Ramos (cell line): ENCODE results near the gene B3GLCT.
"Not testable (repeated sequence)": the region's sequence is repeated elsewhere in the genome, so short reads cannot be mapped to it uniquely, and the experiment has no call there.

Source experiments
- in situ Hi-C: fragments of 300-500 bp; cut with MboI; formaldehyde crosslinking; loops from one replicate; pipeline ENCODE4 v1.14.3; 2022; ENCODE audit warnings: low sequenced_read_pairs; ENCODE audit not compliant: unreplicated experiment

B3GLCT gene

DNA sequence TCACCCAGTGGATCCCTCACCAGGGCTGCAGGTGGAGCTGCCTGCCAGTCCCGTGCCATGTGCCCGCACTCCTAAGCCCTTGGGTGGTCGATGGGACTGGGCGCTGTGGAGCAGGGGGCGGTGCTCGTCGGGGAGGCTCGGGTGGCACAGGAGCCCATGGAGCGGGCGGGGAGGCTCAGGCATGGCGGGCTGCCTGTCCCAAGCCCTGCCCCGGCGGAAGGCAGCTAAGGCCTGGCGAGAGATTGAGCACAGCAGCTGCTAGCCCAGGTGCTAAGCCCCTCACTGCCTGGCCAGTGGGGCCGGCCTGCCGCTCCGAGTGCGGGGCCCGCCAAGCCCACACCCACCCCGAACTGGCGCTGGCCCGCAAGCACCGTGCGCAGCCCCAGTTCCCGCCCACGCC is 16.8 kb upstream of the B3GLCT start:
- in situ Hi-C loops = no loop called here

DNA sequence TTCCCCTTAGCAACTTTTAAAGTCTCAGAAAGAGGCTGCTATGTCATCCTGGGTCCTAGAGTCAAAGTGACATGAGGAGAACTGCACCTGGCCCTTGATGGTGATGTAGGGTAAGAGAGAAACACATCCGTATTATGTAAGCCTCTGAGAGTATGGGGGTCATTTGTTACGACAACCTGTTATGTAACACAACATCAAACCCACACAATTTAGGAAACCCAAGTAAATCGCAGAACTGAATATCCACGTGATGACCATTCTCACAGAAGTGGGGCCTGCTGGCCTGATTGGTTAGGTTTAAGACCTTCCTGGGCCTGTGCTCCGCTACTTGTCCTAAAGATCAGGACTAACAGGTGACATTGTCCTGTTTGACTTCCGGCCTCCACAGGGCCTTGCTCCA is 15.3 kb upstream of the B3GLCT start:
- in situ Hi-C loops = no loop called here

- in situ Hi-C loops = no loop called here
Measured at GRCh38 chr13:31184981-31185645, 14.7 kb upstream of the B3GLCT start.

DNA sequence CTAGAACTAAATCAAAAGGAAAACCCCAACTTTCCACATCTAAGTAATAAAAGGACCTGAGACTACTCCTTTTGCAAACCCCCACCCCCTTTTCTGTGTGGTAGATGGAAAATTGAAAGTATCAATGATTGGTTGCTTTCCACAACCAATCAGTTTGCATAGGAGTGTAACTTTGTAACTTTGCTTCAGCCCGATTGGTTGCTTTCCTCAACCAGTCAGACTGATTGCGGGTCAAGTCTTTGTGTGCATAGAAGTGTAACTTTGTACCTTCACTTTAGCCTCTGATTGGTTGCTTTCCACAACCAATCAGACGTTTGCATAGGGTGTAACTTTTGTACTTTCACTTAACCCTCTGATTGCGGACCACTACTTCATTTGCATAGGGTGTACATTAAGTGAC is 8.0 kb upstream of the B3GLCT start:
- in situ Hi-C loops = no loop called here

DNA sequence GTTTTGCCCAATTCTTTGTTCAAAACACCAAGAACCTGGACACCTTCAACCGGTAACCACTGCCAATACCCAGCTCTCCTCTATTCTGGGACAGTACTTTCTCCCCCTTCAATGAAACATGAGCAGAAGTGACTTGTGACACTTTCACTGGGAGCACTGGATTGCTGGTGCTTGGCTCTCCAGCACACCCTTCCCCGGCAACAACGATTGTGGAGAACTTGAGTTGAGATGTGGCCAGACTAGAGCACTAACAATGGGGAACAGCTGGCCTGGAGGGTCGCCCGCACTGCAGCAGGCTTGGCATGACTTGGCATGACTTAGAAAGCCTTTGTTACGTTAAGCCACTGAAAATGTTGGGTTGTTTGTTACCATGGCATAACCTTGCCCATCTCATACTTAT is 7.5 kb upstream of the B3GLCT start:
- in situ Hi-C loops = no loop called here

- in situ Hi-C loops = no loop called here
Measured at GRCh38 chr13:31195616-31196015, 4.2 kb upstream of the B3GLCT start.

- in situ Hi-C loops = no loop called here
Measured at GRCh38 chr13:31196992-31197391, 2.8 kb upstream of the B3GLCT start.

DNA sequence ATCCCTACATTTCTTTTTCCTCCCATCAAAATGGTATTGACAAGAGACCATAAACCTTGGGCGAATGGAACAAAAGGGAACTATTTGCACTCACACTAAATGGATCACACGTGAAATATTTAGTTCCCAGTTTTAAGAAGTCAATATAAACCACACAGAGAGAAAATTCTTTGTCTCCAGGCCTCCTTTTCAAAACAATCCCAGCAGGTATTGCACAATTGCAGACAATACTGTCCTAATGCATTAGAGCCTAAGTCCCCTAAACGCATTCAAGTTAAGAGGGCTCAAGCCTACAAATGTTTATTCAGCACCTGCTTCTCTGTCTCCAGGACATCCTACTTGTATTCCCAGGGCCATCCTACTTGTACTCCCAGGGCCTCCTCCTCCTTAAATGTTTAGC is 1.3 kb upstream of the B3GLCT start:
- in situ Hi-C loops = no loop called here

DNA sequence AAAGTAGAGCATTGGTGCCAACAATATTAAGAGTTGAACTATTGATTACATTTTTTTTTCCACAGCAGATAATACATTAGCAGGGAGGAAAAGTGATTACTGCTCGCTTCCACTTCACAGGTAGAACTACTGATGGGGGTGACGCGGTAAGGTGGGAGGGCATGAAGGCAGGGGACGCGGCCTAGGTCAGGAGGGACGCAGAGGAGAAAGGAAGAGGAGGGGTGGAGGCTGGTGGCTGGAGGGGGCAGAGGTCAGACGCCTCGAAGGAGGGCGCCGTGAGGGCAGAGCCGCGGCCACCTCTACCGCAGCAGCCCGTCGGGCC is 287 bp upstream of the B3GLCT start:
- in situ Hi-C loops = no loop called here

GRCh38 chr13:31200637-31200971 is 829 bp downstream of the B3GLCT start:
- in situ Hi-C loops = no loop called here

DNA sequence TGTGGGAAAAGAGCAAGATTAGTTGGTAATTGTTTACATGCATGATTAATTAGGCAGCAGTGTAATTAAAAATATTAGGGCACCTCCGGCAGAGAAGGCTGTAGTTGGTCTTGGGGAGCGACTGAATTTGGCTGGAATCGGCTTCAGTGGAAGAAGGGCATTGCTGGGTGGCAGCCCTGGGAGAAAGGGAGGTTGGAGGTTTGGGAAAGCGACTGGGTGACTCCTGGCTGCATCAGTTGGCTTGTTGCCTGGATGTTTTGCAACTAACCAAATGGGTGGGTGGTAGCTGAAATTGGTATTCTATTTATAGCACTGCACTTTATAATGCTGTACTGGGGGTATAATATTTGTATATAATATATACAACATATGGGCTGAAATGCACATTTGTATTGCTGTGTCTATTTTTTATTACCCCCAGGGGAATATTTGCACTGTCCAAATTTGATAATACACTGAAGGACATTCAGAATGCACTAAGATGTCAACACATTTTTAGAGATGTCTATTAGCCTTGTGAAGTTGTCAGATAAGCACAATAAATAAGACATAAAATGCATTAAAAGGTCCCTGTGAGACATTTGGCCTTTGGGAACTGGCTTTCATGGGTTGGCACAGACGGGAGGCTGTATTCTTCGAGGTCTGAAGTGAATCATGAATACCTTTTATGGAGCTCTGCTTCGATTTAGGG is 1.7 kb downstream of the B3GLCT start:
- in situ Hi-C loops = no loop called here

GRCh38 chr13:31204592-31204991 is 4.8 kb downstream of the B3GLCT start:
- in situ Hi-C loops = no loop called here

- in situ Hi-C loops = no loop called here
Measured at GRCh38 chr13:31207661-31208552, 8.1 kb downstream of the B3GLCT start.

DNA sequence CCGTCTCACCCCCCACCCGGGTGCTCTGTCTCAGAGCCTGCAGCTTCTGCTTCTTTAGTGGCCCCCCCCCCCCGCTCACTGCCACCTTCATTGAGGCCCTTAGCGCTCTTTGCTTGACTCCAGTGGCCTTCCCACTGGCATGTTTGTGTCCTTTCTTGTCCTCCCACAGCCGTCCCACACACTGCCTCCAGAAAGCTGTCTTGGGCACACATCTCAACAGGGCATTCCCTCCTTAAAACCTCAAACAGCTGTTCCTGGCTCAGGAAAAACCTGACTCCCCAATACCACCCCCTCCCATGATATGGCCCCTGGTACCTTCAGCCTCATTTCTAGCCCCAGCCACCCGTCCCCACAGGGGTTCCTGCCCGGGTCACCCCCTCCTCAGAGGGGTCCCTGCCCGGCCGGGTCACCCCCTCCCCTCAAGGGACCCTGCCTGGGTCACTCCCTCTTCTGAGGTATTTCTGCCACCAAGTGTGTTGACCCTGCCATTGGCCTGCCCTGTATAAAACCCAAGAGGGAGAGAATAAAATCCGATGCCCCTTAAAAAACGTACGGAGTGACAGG is 8.9 kb downstream of the B3GLCT start:
- in situ Hi-C loops = no loop called here

DNA sequence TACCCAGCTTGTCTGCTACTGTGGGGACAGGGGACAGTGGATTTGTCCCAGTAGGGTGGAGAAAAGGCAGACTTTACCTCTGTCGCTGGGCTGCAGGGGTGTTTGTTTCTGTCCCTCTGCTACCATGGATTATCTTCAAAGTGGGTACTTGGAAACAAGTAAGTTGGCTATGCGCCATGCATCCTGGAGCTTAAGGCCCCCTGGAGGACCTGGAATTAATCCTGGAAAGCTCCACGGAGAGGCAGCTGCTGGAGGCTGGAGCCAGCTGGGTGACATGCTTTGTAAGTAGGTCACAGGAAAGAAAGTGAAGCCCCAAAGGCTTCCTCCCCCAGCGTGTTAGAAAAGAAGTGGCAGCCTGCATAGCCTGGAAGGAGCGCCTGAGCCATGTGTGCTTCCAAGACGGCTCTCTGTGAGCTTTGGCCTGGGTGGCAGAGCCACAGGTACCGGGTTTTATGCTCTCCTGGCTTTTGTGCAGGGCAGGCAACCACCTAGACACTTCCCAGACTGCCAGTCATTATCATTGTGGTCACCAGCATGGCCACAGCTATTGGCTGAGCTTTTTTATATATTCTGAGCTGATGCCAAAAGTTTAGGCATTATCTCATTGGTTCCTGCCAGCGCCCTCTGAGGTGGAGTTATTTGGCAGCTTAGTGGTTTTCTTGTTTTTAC is 9.5 kb downstream of the B3GLCT start:
- in situ Hi-C loops = no loop called here

DNA sequence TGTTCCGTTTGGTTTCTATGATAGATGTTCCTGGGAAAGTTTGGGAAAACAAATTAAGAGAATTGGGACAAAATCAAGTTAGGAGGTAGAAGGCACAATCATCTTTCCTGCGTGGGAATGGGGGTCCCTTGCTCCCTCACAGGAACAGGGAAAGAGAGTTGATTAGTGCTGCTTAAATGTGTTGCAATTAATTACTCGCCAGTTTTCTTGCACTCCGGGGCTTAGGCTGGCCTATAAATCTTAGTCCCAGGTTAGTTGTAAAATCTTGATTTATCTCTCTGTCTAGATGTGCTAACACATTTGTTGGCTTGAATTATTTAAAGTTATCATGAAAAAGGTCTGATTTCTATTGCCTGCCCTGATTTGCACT is 10.1 kb downstream of the B3GLCT start:
- in situ Hi-C loops = no loop called here

DNA sequence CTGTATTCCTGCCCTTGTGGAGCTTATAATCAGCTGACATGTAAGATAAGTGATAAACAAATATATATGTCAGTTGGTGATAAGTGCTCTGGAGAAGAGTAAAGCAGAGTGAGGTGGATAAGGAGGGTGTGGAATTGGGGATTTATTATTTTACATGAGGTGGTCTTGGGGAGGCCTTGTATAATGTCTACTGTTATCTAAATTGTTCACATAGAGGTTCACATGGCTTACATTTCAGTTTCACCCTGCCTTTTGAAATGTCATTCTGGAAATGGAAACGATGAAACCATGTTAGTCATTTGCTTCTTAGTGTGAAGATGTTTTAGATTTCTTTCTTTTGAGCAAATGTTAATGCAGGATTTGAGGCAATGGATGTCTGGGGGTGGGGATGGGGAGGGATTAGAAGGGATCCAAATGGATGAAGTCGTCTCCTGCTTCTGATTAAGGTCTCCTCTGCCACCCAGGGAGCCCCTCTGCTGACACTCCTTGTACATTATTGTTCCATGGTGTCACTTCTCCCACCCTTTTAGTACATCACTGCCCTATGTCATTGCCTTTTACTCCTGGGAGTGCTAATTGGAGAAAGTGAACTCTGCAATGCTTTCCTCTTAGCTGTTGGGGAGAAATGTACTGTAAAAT is 14.0 kb downstream of the B3GLCT start:
- in situ Hi-C loops = no loop called here

DNA sequence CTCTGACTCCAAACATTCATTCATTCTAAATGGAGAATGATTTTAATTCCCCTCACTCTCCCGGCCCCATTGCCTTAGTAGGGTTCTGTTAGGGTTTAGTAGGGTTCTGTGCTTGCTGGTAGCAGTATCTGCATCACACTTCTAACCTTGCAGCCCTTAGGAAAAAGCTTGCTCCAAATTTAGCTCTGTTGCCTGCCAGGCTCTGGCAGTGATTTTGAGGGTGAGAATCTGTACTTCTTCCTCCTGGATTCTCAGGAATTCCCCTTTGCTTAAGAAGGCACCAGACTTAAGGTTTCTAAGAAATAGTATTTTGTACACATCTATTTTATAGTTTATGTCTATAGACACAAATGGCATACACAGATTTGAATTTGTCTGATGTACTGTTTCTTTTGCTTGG is 14.7 kb downstream of the B3GLCT start:
- in situ Hi-C loops = no loop called here

GRCh38 chr13:31216916-31217315 is 17.1 kb downstream of the B3GLCT start:
- in situ Hi-C loops = not testable (repeated sequence)

GRCh38 chr13:31219909-31220598 is 20.3 kb downstream of the B3GLCT start:
- in situ Hi-C loops = no loop called here
